ENCODE measurements around the gene RAD51D.

GRCh38 chr17:35160354-35161201, 40.9 kb upstream of the RAD51D start:
- no peak for TF ChIP-seq CTCF (IDR thresholded peaks at IDR 0.05)
- no peak for TF ChIP-seq POLR2A (IDR thresholded peaks at IDR 0.05; ENCODE audit: low read depth)
- TF ChIP-seq POLR2AphosphoS5 (IDR thresholded peaks at IDR 0.05) = no peak
